Measurements from ENCODE around the gene MYRIP.

MYRIP gene

GRCh38 chr3:39848365-39848764 lies 39.0 kb downstream of the MYRIP start:
- Histone ChIP-seq H3K27ac (no peak overlapping the region), H3K36me3 (no peaks in the 10 kb centered on the region), H3K27me3 (no peaks in the 10 kb centered on the region), H3K4me3 (ENCODE audit: low read depth in 1 of 2, low read length in 1 of 2) (no peak overlapping the region), H3K4me1 (ENCODE audit: control insufficient read depth in 1 of 2, insufficient read depth in 1 of 2, low read depth in 1 of 2, low read length in 1 of 2) (no peaks in the 10 kb centered on the region), H3K9me3 (no peaks in the 10 kb centered on the region)
- TF ChIP-seq, protein P1, sequence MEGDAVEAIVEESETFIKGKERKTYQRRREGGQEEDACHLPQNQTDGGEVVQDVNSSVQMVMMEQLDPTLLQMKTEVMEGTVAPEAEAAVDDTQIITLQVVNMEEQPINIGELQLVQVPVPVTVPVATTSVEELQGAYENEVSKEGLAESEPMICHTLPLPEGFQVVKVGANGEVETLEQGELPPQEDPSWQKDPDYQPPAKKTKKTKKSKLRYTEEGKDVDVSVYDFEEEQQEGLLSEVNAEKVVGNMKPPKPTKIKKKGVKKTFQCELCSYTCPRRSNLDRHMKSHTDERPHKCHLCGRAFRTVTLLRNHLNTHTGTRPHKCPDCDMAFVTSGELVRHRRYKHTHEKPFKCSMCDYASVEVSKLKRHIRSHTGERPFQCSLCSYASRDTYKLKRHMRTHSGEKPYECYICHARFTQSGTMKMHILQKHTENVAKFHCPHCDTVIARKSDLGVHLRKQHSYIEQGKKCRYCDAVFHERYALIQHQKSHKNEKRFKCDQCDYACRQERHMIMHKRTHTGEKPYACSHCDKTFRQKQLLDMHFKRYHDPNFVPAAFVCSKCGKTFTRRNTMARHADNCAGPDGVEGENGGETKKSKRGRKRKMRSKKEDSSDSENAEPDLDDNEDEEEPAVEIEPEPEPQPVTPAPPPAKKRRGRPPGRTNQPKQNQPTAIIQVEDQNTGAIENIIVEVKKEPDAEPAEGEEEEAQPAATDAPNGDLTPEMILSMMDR (IDR thresholded peaks at IDR 0.05), result no peak

DNA sequence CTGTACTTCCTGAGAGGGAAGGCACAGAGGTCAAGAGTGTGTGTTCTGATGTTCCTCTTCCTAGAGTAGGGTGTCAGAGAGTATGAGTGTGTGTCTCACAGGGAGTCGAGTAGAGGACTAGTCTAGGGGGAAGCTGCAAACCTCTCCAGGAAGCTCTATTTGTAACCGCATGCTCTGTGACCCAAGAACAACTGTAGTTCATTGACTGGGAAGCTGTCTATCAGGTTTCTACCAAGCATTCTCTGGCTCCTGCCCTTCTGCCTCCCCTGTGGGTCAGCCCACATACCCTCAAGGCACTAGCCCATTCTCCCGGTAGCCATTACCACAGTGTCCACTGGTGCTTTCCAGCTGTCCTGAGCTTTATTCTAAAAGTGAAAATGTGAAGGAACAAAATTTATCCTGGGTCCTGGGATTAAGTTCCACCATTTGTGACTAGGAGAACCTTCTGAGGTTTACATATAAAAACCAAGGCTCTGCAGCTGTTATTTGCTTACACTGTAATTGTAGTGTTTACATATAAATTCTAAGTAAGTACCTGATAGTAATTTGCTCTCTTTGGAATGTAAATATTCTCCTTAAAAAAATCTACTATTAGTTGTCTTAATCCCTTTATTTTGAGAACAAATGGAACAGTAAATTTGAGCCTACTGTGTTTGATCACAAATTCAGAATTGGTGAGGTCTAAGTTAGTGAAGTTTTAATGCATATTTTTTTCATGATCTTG lies 40.7 kb downstream of the MYRIP start:
- TF ChIP-seq, protein P1 (IDR thresholded peaks at IDR 0.05), result no peak
- Histone ChIP-seq H3K4me3 (ENCODE audit: low read depth in 1 of 2, low read length in 1 of 2) (no peak overlapping the region), H3K36me3 (no peaks in the 10 kb centered on the region), H3K27me3 (no peaks in the 10 kb centered on the region), H3K4me1 (ENCODE audit: control insufficient read depth in 1 of 2, insufficient read depth in 1 of 2, low read depth in 1 of 2, low read length in 1 of 2) (no peaks in the 10 kb centered on the region), H3K27ac (no peak overlapping the region), H3K9me3 (no peaks in the 10 kb centered on the region)

- no peaks in the 10 kb centered on the region for H3K36me3 ChIP-seq
- H3K27me3 ChIP-seq, result no peaks in the 10 kb centered on the region
- TF ChIP-seq, protein P1 (IDR thresholded peaks at IDR 0.05), result no peak
- no peaks in the 10 kb centered on the region for H3K4me1 ChIP-seq (ENCODE audit: control insufficient read depth in 1 of 2, insufficient read depth in 1 of 2, low read depth in 1 of 2, low read length in 1 of 2)
- H3K27ac ChIP-seq, result no peak overlapping the region
- no peak overlapping the region for H3K4me3 ChIP-seq (ENCODE audit: low read depth in 1 of 2, low read length in 1 of 2)
- no peaks in the 10 kb centered on the region for H3K9me3 ChIP-seq
Measured at GRCh38 chr3:39850716-39851032, 41.3 kb downstream of the MYRIP start.

GRCh38 chr3:39855517-39855916 lies 46.1 kb downstream of the MYRIP start:
- Histone ChIP-seq H3K27ac (no peak overlapping the region), H3K4me1 (ENCODE audit: control insufficient read depth in 1 of 2, insufficient read depth in 1 of 2, low read depth in 1 of 2, low read length in 1 of 2) (no peaks in the 10 kb centered on the region), H3K36me3 (no peaks in the 10 kb centered on the region), H3K4me3 (ENCODE audit: low read depth in 1 of 2, low read length in 1 of 2) (no peak overlapping the region), H3K9me3 (peaks cover 4% of the 10 kb centered on the region), H3K27me3 (no peaks in the 10 kb centered on the region)
- TF ChIP-seq, protein P1 (IDR thresholded peaks at IDR 0.05), result no peak

DNA sequence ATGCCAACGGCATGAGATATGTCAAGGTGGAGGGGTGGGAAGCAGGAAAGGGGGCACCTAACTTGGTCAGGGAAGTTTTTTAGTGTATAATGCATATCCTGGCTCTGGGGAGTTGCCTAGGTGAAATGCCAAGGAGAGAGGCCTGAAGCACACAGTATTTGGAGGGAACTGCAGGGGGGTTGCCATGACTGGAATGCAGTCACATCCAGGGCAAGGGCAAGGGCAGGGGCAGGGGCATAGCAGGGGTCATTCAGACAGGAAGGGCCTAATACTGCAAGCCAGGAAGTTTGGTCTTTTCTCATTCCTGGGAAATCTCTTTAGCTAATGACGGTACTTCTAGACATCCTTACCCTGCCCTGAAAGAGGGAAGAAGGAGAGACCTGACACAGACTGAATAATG lies 60.5 kb downstream of the MYRIP start:
- Histone ChIP-seq H3K27ac (no peak overlapping the region), H3K9me3 (no peaks in the 10 kb centered on the region), H3K4me3 (ENCODE audit: low read depth in 1 of 2, low read length in 1 of 2) (no peak overlapping the region), H3K27me3 (no peaks in the 10 kb centered on the region), H3K4me1 (ENCODE audit: control insufficient read depth in 1 of 2, insufficient read depth in 1 of 2, low read depth in 1 of 2, low read length in 1 of 2) (no peaks in the 10 kb centered on the region), H3K36me3 (no peaks in the 10 kb centered on the region)
- TF ChIP-seq, protein P1 (IDR thresholded peaks at IDR 0.05), result no peak
